ENCODE measurements around the gene SLC25A48. TPM values are rescaled to one million over a fixed set of nuclear protein-coding genes. Genes with fewer than 3 reads are reported as not detected.

SLC25A48 gene
- total RNA-seq, 4 donors from 2014 or later, result 0.33 TPM; not detected in 3

DNA sequence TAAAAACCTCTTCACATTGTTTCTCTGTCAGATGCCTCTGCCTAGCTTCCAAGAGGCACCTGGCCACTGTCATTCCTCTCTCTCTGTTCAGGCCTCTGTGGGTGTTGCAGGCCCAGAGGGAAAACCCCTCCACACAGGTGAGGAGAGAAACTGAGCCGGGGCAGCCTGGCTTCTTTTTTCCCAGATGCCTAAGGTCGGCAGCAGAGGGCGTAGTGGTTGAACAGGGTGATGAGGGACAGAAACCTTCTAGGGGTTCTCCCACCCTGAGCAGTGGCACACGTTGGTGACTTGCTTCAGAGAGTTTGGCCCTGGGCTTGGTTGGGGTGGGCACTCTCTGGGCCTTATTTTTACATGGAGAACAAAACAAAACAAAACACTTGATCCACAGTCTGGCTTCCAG, 49.0 kb downstream of the SLC25A48 start:
- 47 to 57% methylated on average over 4 of the region's 4 CpGs for WGBS, 2 donors
- TF ChIP-seq POLR2A (IDR thresholded peaks at IDR 0.05), result no peak
- TF ChIP-seq, protein P1, sequence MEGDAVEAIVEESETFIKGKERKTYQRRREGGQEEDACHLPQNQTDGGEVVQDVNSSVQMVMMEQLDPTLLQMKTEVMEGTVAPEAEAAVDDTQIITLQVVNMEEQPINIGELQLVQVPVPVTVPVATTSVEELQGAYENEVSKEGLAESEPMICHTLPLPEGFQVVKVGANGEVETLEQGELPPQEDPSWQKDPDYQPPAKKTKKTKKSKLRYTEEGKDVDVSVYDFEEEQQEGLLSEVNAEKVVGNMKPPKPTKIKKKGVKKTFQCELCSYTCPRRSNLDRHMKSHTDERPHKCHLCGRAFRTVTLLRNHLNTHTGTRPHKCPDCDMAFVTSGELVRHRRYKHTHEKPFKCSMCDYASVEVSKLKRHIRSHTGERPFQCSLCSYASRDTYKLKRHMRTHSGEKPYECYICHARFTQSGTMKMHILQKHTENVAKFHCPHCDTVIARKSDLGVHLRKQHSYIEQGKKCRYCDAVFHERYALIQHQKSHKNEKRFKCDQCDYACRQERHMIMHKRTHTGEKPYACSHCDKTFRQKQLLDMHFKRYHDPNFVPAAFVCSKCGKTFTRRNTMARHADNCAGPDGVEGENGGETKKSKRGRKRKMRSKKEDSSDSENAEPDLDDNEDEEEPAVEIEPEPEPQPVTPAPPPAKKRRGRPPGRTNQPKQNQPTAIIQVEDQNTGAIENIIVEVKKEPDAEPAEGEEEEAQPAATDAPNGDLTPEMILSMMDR (IDR thresholded peaks at IDR 0.05), result no peak
- H3K27me3 ChIP-seq, result no peaks in the 10 kb centered on the region
- no peak overlapping the region for H3K27ac ChIP-seq
- DNase-seq, result no peak
- H3K36me3 ChIP-seq, result no peaks in the 10 kb centered on the region
- H3K9me3 ChIP-seq, result no peaks in the 10 kb centered on the region
- no peaks in the 10 kb centered on the region for H3K4me1 ChIP-seq
- intact Hi-C loops (cut with DNase I), result no loop called here
- no peak overlapping the region for H3K4me3 ChIP-seq (replicated peaks in 1 of 3)

DNA sequence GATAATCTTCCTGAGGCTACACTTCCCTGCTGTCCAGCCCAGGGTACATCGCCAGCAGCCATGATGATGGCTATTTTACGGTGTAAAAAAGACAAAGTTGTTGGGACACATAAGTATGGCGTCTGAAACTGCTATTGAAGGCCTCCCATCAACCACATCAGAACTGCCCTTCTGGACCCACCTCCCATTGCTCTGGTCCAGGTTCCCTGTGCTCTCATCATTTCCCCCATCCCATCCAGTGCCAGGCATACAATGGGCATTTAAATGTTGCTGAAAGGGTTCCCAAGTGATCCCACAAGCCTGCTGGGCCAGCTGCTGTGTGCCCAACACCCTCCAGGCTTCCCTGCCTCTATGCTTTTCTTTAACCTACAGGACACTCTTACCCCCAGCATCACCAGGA, 50.6 kb downstream of the SLC25A48 start:
- DNase-seq, result no peak
- no peaks in the 10 kb centered on the region for H3K36me3 ChIP-seq
- H3K27ac ChIP-seq, result no peak overlapping the region
- H3K9me3 ChIP-seq, result no peaks in the 10 kb centered on the region
- no peaks in the 10 kb centered on the region for H3K27me3 ChIP-seq
- TF ChIP-seq POLR2A (IDR thresholded peaks at IDR 0.05), result no peak
- TF ChIP-seq, protein P1 (IDR thresholded peaks at IDR 0.05), result no peak
- no peak overlapping the region for H3K4me3 ChIP-seq (replicated peaks in 1 of 3)
- intact Hi-C loops (cut with DNase I), result loop anchor here (5.0 kb wide), 1 partner anchor 327 kb away; no protein-coding TSS in a partner anchor
- H3K4me1 ChIP-seq, result no peaks in the 10 kb centered on the region
- 90 to 91% methylated on average over 3 of the region's 3 CpGs for WGBS, 2 donors

DNA sequence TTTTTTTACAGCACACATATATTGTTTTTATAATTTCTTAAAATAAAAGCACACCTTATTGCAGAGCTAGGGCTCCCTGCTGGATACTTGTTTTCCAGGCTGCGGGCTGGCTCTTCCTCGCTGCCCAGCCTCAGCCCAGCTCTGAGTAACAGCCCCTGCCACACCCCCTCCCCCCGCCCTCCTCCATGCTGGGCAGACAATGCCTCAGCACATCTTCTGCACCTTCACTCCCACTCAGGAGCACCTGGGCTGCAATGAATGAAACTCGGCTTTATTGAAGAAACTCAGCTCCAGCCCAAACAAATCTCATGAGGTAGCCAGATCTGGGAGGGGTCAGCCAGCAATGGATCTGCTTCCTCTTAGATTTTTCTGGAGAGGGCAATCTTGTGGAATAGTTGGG, 51.7 kb downstream of the SLC25A48 start:
- no peak for DNase-seq
- intact Hi-C loops (cut with DNase I), result loop anchor here (5.0 kb wide), 1 partner anchor 326 kb away; no protein-coding TSS in a partner anchor
- TF ChIP-seq, protein P1 (IDR thresholded peaks at IDR 0.05), result no peak
- no peak for TF ChIP-seq POLR2A (IDR thresholded peaks at IDR 0.05)
- no peaks in the 10 kb centered on the region for H3K9me3 ChIP-seq
- H3K4me1 ChIP-seq, result no peaks in the 10 kb centered on the region
- H3K27ac ChIP-seq, result no peak overlapping the region
- no peak overlapping the region for H3K4me3 ChIP-seq (replicated peaks in 1 of 3)
- 40 to 53% methylated on average over 4 of the region's 4 CpGs for WGBS, 2 donors
- H3K27me3 ChIP-seq, result no peaks in the 10 kb centered on the region
- no peaks in the 10 kb centered on the region for H3K36me3 ChIP-seq

DNA sequence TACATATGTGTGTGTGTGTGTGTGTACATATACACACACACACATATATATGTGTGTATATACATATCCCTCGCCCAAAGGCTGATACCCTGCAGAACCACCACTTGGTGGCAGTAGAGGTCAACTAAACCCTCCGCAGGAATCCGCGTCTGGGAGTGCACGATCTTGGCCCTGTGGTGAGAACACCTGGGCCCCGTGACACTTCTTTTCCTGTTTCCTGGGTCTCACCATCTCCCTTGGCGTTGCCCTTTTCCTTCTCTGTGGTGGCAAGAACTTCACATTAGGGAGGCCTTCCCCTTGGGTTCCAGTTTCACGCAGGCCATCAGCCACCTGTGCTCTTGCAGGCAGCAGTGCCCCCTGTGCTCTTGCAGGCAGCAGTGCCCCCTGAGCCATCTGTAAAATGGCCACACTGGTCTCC, 53.0 kb downstream of the SLC25A48 start:
- peak; percentile 46 to 58 for DNase-seq
- H3K27ac ChIP-seq, result no peak overlapping the region
- no peak overlapping the region for H3K4me3 ChIP-seq (replicated peaks in 1 of 3)
- TF ChIP-seq POLR2A (IDR thresholded peaks at IDR 0.05), result no peak
- TF ChIP-seq, protein P1 (IDR thresholded peaks at IDR 0.05), result peak; percentile 38 to 81 (median 72)
- no peaks in the 10 kb centered on the region for H3K27me3 ChIP-seq
- no peaks in the 10 kb centered on the region for H3K4me1 ChIP-seq
- no peaks in the 10 kb centered on the region for H3K9me3 ChIP-seq
- WGBS, 2 donors, result 14 to 15% methylated on average over 8 of the region's 8 CpGs
- no peaks in the 10 kb centered on the region for H3K36me3 ChIP-seq
- intact Hi-C loops (cut with DNase I), result loop anchor here (5.0 kb wide), 1 partner anchor 325 kb away; no protein-coding TSS in a partner anchor

DNA sequence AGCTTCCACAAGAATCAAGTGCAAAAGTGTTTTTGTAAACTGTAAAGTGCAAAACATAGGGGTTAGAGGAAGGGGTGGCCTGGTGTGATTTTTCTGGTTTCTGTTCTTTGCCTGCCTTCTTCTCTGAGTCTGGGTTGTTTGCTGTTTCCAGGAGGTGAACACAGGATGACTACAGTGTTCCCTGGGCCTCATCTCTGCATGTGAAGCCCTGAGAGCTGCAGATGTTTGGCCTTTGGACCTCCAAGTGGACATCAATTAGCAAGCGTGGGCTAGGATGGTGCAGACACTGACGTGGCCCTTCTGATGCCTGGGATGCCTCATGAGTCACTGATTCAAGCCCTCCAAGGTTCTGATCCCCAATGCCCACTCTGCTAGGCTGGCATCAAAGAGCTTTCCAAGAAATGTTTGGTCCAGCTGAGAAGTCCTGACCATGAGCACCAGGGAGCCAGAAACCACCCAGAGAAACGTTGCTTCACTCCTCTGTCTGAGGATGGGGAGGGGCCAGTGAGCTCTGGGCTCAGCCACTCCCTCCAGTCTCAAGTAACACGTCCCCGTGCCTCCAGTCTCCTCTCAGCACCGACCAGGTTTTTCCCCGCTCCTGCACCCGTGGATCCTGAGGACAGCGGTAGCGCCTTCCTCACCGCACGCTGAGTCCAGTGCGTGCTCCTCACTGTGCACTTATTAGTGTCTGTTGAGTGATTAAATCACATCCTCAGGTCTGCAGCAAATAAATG, 53.6 kb downstream of the SLC25A48 start:
- Histone ChIP-seq H3K4me3 (replicated peaks in 1 of 3) (no peak overlapping the region), H3K36me3 (no peaks in the 10 kb centered on the region), H3K4me1 (no peaks in the 10 kb centered on the region), H3K9me3 (no peaks in the 10 kb centered on the region), H3K27me3 (no peaks in the 10 kb centered on the region), H3K27ac (no peak overlapping the region)
- DNase-seq, result no peak
- TF ChIP-seq POLR2A (IDR thresholded peaks at IDR 0.05), result no peak
- TF ChIP-seq, protein P1 (IDR thresholded peaks at IDR 0.05), result no peak
- WGBS, 2 donors, result 67 to 69% methylated on average over 12 to 13 of the region's 13 CpGs
- intact Hi-C loops (cut with DNase I), result loop anchor here (5.0 kb wide), 1 partner anchor 324 kb away; no protein-coding TSS in a partner anchor
